IMR-90 (cell line): ENCODE results near the gene GAS2L2. TPM values are rescaled to one million over a fixed set of nuclear protein-coding genes. Genes with fewer than 3 reads are reported as not detected.

Experiments
- ATAC-seq: fragments of 200-7000 bp; cut with Tn5 transposase; 2 replicates; pipeline ENCODE4 v1.9.1; 2020; ENCODE audit warnings: low read depth, mild to moderate bottlenecking, moderate library complexity
- BruUV-seq: library from RNA; stranded (reverse); fragments of 400-500 nt; replicated peaks from 2 replicates; lab custom pipeline; 2021; lab: Mats Ljungman, UMichigan
- CTCF ChIA-PET: fragments of 300-600 bp; formaldehyde crosslinking; extraction: SDS; loops from one replicate; lab custom pipeline; 2021; ENCODE audit warnings: antibody characterized with exemption; lab: Yijun Ruan, JAX
- POLR2A ChIA-PET: fragments of 300-600 bp; sonication (Branson Sonifier 250); formaldehyde crosslinking; loops from one replicate; lab custom pipeline; 2022; ENCODE audit warnings: antibody characterized with exemption; ENCODE audit not compliant: unreplicated experiment; lab: Charles Lee
- DNase-seq: peaks from one replicate; pipeline ENCODE4 v3.0.0; 2013
- H2AFZ ChIP-seq: replicated peaks from 2 replicates; pipeline ENCODE3; 2013; ENCODE audit warnings: low read length, mild to moderate bottlenecking; ENCODE audit not compliant: poor library complexity
- H2AK5ac ChIP-seq: 2 replicates; pipeline ENCODE4 v1.6.1; 2013; ENCODE audit warnings: low read depth, low read length, inconsistent platforms
- H2AK9ac ChIP-seq: replicated peaks from 2 replicates; pipeline ENCODE3; 2013; ENCODE audit warnings: mild to moderate bottlenecking, low read depth, low read length, moderate library complexity; ENCODE audit not compliant: poor library complexity
- H2BK120ac ChIP-seq: 2 replicates; pipeline ENCODE4 v1.6.1; 2013; ENCODE audit warnings: low read depth, low read length, inconsistent platforms
- H2BK15ac ChIP-seq: 3 replicates; pipeline ENCODE4 v1.6.1; 2013; ENCODE audit warnings: low read depth, low read length, inconsistent platforms
- H2BK20ac ChIP-seq: 2 replicates; pipeline ENCODE4 v1.6.1; 2013; ENCODE audit warnings: low read depth, mild to moderate bottlenecking, inconsistent platforms, low read length, moderate library complexity
- H2BK5ac ChIP-seq: 2 replicates; pipeline ENCODE4 v1.6.1; 2013; ENCODE audit warnings: mild to moderate bottlenecking, low read depth, low read length, inconsistent platforms; ENCODE audit not compliant: poor library complexity, severe bottlenecking
- H3K14ac ChIP-seq: replicated peaks from 2 replicates; pipeline ENCODE4 v1.6.1; 2013; ENCODE audit warnings: low read depth, low read length, inconsistent platforms
- H3K18ac ChIP-seq: 2 replicates; pipeline ENCODE4 v1.6.1; 2013; ENCODE audit warnings: low read depth, low read length, control low read depth
- H3K23ac ChIP-seq: 2 replicates; pipeline ENCODE4 v1.6.1; 2013; ENCODE audit warnings: low read depth, low read length, inconsistent platforms
- H3K27ac ChIP-seq: 2 replicates; pipeline ENCODE4 v1.5.1; 2013; ENCODE audit warnings: mild to moderate bottlenecking, control low read depth, low read length; ENCODE audit not compliant: insufficient read depth
- H3K27me3 ChIP-seq: 2 replicates; pipeline ENCODE4 v1.6.1; 2013; ENCODE audit warnings: low read length; ENCODE audit not compliant: control insufficient read depth, insufficient read depth
- H3K36me3 ChIP-seq: 2 replicates; pipeline ENCODE4 v1.6.1; 2013; ENCODE audit warnings: low read length, mixed read lengths; ENCODE audit not compliant: control insufficient read depth, insufficient read depth
- H3K4ac ChIP-seq: 2 replicates; pipeline ENCODE4 v1.6.1; 2013; ENCODE audit warnings: low read depth, low read length, inconsistent platforms
- H3K4me1 ChIP-seq: 2 replicates; pipeline ENCODE4 v1.6.1; 2013; ENCODE audit warnings: low read length, mixed read lengths; ENCODE audit not compliant: control insufficient read depth, insufficient read depth
- H3K4me2 ChIP-seq: 2 replicates; pipeline ENCODE4 v1.6.1; 2013; ENCODE audit warnings: low read depth, mild to moderate bottlenecking, control low read depth, low read length, moderate library complexity
- H3K4me3 ChIP-seq: 2 replicates; pipeline ENCODE4 v1.5.1; 2013; ENCODE audit warnings: low read depth, mild to moderate bottlenecking, control low read depth, low read length, moderate library complexity; ENCODE audit not compliant: insufficient read depth
- H3K56ac ChIP-seq: 2 replicates; pipeline ENCODE4 v1.6.1; 2013; ENCODE audit warnings: low read length, inconsistent platforms; ENCODE audit not compliant: insufficient read depth; ENCODE audit errors: extremely low read depth
- H3K79me1 ChIP-seq, 2 experiments: 2 replicates each; pipeline ENCODE4 v1.6.1; 2013; ENCODE audit warnings: low read length in 2 of 2, inconsistent platforms in 1 of 2, low read depth in 1 of 2
- H3K9ac ChIP-seq: 2 replicates; pipeline ENCODE4 v1.6.1; 2013; ENCODE audit warnings: low read depth, low read length, control low read depth
- H3K9me1 ChIP-seq: 2 replicates; pipeline ENCODE4 v1.6.1; 2013; ENCODE audit warnings: low read length, inconsistent platforms; ENCODE audit not compliant: insufficient read depth
- H3K9me3 ChIP-seq: 2 replicates; pipeline ENCODE4 v1.6.1; 2013; ENCODE audit warnings: low read length; ENCODE audit not compliant: control insufficient read depth, insufficient read depth
- H4K20me1 ChIP-seq: 2 replicates; pipeline ENCODE4 v1.6.1; 2013; ENCODE audit warnings: low read length, inconsistent platforms; ENCODE audit not compliant: insufficient read depth
- H4K5ac ChIP-seq: 2 replicates; pipeline ENCODE4 v1.6.1; 2013; ENCODE audit warnings: mild to moderate bottlenecking, low read depth, low read length, control low read depth
- H4K8ac ChIP-seq, 2 experiments: 2 replicates each; pipeline ENCODE4 v1.6.1; 2013; ENCODE audit warnings: low read depth in 2 of 2, low read length in 2 of 2, control low read depth in 1 of 2, inconsistent platforms in 1 of 2
- H4K91ac ChIP-seq: 2 replicates; pipeline ENCODE4 v1.6.1; 2013; ENCODE audit warnings: low read depth, low read length, inconsistent platforms; ENCODE audit not compliant: insufficient read depth
- CEBPB ChIP-seq: IDR thresholded peaks from 2 replicates; pipeline ENCODE4 v1.6.1; 2012; ENCODE audit warnings: low read depth, low read length, improper control_type of control experiment
- FOS ChIP-seq: fragments of 150-350 bp; IDR thresholded peaks from 2 replicates; pipeline ENCODE4 v1.6.1; 2016; ENCODE audit warnings: low read depth, low read length
- MAZ ChIP-seq: IDR thresholded peaks from 2 replicates; pipeline ENCODE4 v1.6.1; 2012; ENCODE audit warnings: low read depth, mild to moderate bottlenecking, low read length, improper control_type of control experiment, moderate library complexity, borderline replicate concordance
- RCOR1 ChIP-seq: IDR thresholded peaks from 2 replicates; pipeline ENCODE4 v1.6.1; 2012; ENCODE audit warnings: mild to moderate bottlenecking, low read length, improper control_type of control experiment; ENCODE audit not compliant: insufficient replicate concordance
- WGBS, 2 experiments: methylation state at CpG; one replicate each; pipeline versions ENCODE4 v1.1.5 to v1.1.7; 2013; ENCODE audit warnings: missing lambda C conversion rate in 2 of 2; ENCODE audit not compliant: insufficient read length in 1 of 2; ENCODE audit errors: extremely low coverage in 2 of 2; 5-methylcytosine and 5-hydroxymethylcytosine counted together
- dilution Hi-C: fragments of 300-500 bp; cut with HindIII; formaldehyde crosslinking; loops from one replicate; pipeline ENCODE4 v1.14.3; 2018; ENCODE audit warnings: low sequenced_read_pairs; ENCODE audit not compliant: unreplicated experiment
- in situ Hi-C: fragments of 300-500 bp; cut with MboI; formaldehyde crosslinking; loops from 3 replicates; pipeline ENCODE4 v1.14.3; 2019; ENCODE audit warnings: low sequenced_read_pairs, inconsistent platforms, mixed read lengths
- intact Hi-C: fragments of 100-400 bp; cut with micrococcal nuclease; formaldehyde crosslinking; loops from 2 replicates; pipeline ENCODE4 v1.10.0; 2022
- polyA plus RNA-seq, 3 experiments: library from polyadenylated mRNA; depleted of rRNA; stranded (reverse); fragments of >200 nt; gene quantifications; 2 replicates each; pipeline ENCODE4 v1.2.3, GENCODE V29; 2012; ENCODE audit warnings: low replicate concordance in 1 of 3
- total RNA-seq: library from RNA; depleted of rRNA; stranded (reverse); fragments of >200 nt; gene quantifications from 2 replicates; pipeline ENCODE4 v1.2.3, GENCODE V29; 2012
- TF ChIP-seq, protein P1 (sequence below): fragments of 150-350 bp; IDR thresholded peaks from 2 replicates; pipeline ENCODE4 v1.6.1; 2016; ENCODE audit warnings: low read depth, mild to moderate bottlenecking, low read length, moderate library complexity, borderline replicate concordance

GAS2L2 gene
- total and polyA plus RNA-seq, 2 of the 4 experiments (the other 2 are of a cell fraction) = 0.02 TPM; not detected in 1

GRCh38 chr17:35786941-35787432 lies 33.9 kb upstream of the GAS2L2 start:
- in situ Hi-C loops = no loop called here
- ChIA-PET CTCF (interaction anchor here (0.9 to 3.1 kb wide), 3 partner anchors 18 to 23 kb away, joined by 3 to 17 read pairs (median 5); partner anchors contain the start of gene TAF15), POLR2A (no interaction called here)
- no TSS peak for BruUV-seq
- ATAC-seq (peak; percentile 62), DNase-seq (peak; percentile 60)
- H3K4ac ChIP-seq = peak overlapping the region; percentile 64
- no peak overlapping the region for H3K4me3 ChIP-seq
- no peaks in the 10 kb centered on the region for H3K9me3 ChIP-seq
- H3K23ac ChIP-seq = peak overlapping the region; percentile 32; the same call in 1 of the 2 replicates
- H3K4me2 ChIP-seq = peak overlapping the region; percentile 7
- H2BK5ac ChIP-seq = peak overlapping the region; percentile 25
- peaks cover 11% of the 10 kb centered on the region for H3K27me3 ChIP-seq
- TF ChIP-seq RCOR1 (no peak), CEBPB (no peak), MAZ (no peak), FOS (peak; percentile 49; the same call in 1 of the 2 replicates)
- TF ChIP-seq, protein P1, sequence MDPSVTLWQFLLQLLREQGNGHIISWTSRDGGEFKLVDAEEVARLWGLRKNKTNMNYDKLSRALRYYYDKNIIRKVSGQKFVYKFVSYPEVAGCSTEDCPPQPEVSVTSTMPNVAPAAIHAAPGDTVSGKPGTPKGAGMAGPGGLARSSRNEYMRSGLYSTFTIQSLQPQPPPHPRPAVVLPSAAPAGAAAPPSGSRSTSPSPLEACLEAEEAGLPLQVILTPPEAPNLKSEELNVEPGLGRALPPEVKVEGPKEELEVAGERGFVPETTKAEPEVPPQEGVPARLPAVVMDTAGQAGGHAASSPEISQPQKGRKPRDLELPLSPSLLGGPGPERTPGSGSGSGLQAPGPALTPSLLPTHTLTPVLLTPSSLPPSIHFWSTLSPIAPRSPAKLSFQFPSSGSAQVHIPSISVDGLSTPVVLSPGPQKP = no peak
- H3K79me1 ChIP-seq = no peaks in the 10 kb centered on the region
- intact Hi-C loops = no loop called here
- H2AK5ac ChIP-seq = peak overlapping the region; percentile 43
- 0 out of 2 replicates have a peak overlapping the region, but pooled peaks have one; percentile 21 for H3K18ac ChIP-seq
- H4K8ac ChIP-seq = peak overlapping the region; percentile 7 to 11; a peak in 2 of 4 replicates
- dilution Hi-C loops = no loop called here
- peak overlapping the region; percentile 71 for H2AFZ ChIP-seq
- WGBS, 2 experiments = 0% methylated on average over 2 of the region's 3 CpGs; no CpG with 5 or more reads in 1 of the 2 experiments
- H3K4me1 ChIP-seq = peaks cover 27% of the 10 kb centered on the region
- H3K27ac ChIP-seq = peak overlapping the region; percentile 71; the same call in 1 of the 2 replicates
- no peaks in the 10 kb centered on the region; the same call in 1 of the 2 replicates for H4K20me1 ChIP-seq
- no peak overlapping the region for H4K5ac ChIP-seq
- peak overlapping the region; percentile 63; the same call in 1 of the 2 replicates for H2BK120ac ChIP-seq
- H3K9ac ChIP-seq = no peak overlapping the region
- H3K9me1 ChIP-seq = peaks cover 17% of the 10 kb centered on the region
- peak overlapping the region; percentile 28; the same call in 1 of the 2 replicates for H4K91ac ChIP-seq
- H2BK15ac ChIP-seq = peak overlapping the region; percentile 76; the same call in 2 of the 3 replicates
- no peak overlapping the region for H2AK9ac ChIP-seq
- no peaks in the 10 kb centered on the region for H3K36me3 ChIP-seq
- H3K56ac ChIP-seq = no peak overlapping the region
- H2BK20ac ChIP-seq = peak overlapping the region; percentile 75
- peak overlapping the region; percentile 49; the same call in 1 of the 2 replicates for H3K14ac ChIP-seq
